HEK293 (cell line): ENCODE measurements around the gene TIAM2.

Experiments
- HOXA7 ChIP-seq: sonication (generic); formaldehyde crosslinking; IDR thresholded peaks from 2 replicates; pipeline ENCODE4 v1.8.1; 2022; ENCODE audit warnings: missing genetic modification reagents, borderline replicate concordance
- REPIN1 ChIP-seq: fragments of 450-650 bp; formaldehyde crosslinking; IDR thresholded peaks from 2 replicates; pipeline ENCODE4 v1.5.1; 2017; ENCODE audit warnings: missing biosample characterization, missing genetic modification characterization, low read depth
- ZNF155 ChIP-seq: fragments of 450-650 bp; formaldehyde crosslinking; IDR thresholded peaks from 2 replicates; pipeline ENCODE4 v1.5.1; 2016; ENCODE audit warnings: missing biosample characterization, missing genetic modification characterization
- TF ChIP-seq, protein P1 (sequence below): fragments of 450-650 bp; formaldehyde crosslinking; IDR thresholded peaks from 2 replicates; pipeline ENCODE4 v1.5.1; 2016; ENCODE audit warnings: missing biosample characterization, missing genetic modification characterization, borderline replicate concordance
- TF ChIP-seq, protein P2 (sequence below): fragments of 450-650 bp; formaldehyde crosslinking; IDR thresholded peaks from 2 replicates; pipeline ENCODE4 v1.5.1; 2017; ENCODE audit warnings: missing biosample characterization, missing genetic modification characterization
- TF ChIP-seq, protein P3 (sequence below): fragments of 450-650 bp; formaldehyde crosslinking; IDR thresholded peaks from 2 replicates; pipeline ENCODE4 v1.5.1; 2016; ENCODE audit warnings: missing biosample characterization, missing genetic modification characterization
- TF ChIP-seq, protein P4 (sequence below): fragments of 450-650 bp; formaldehyde crosslinking; IDR thresholded peaks from 2 replicates; pipeline ENCODE4 v1.5.1; 2016; ENCODE audit warnings: missing biosample characterization, missing genetic modification characterization
- TF ChIP-seq, protein P5 (sequence below): fragments of 450-650 bp; formaldehyde crosslinking; IDR thresholded peaks from 2 replicates; pipeline ENCODE4 v1.5.1; 2016; ENCODE audit warnings: missing biosample characterization, missing genetic modification characterization
- TF ChIP-seq, protein P6 (sequence below): fragments of 450-650 bp; formaldehyde crosslinking; IDR thresholded peaks from 2 replicates; pipeline ENCODE4 v1.5.1; 2017; ENCODE audit warnings: missing biosample characterization, missing genetic modification characterization

DNA sequence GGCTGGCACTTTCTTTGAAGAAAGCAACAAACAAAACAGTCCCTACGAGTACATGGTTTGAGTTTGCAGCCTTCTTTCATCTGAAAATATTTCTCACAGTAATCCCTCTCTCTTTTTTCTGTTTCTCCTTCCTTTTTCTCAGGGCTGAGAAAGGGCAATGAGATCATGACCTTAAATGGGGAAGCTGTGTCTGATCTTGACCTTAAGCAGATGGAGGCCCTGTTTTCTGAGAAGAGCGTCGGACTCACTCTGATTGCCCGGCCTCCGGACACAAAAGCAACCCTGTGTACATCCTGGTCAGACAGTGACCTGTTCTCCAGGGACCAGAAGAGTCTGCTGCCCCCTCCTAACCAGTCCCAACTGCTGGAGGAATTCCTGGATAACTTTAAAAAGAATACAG lies 188.0 kb downstream of the TIAM2 start:
- no peak for TF ChIP-seq REPIN1 (tag by site-specific recombination)
- TF ChIP-seq, protein P1, sequence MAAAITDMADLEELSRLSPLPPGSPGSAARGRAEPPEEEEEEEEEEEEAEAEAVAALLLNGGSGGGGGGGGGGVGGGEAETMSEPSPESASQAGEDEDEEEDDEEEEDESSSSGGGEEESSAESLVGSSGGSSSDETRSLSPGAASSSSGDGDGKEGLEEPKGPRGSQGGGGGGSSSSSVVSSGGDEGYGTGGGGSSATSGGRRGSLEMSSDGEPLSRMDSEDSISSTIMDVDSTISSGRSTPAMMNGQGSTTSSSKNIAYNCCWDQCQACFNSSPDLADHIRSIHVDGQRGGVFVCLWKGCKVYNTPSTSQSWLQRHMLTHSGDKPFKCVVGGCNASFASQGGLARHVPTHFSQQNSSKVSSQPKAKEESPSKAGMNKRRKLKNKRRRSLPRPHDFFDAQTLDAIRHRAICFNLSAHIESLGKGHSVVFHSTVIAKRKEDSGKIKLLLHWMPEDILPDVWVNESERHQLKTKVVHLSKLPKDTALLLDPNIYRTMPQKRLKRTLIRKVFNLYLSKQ (tag by site-specific recombination) = no peak
- TF ChIP-seq, protein P2, sequence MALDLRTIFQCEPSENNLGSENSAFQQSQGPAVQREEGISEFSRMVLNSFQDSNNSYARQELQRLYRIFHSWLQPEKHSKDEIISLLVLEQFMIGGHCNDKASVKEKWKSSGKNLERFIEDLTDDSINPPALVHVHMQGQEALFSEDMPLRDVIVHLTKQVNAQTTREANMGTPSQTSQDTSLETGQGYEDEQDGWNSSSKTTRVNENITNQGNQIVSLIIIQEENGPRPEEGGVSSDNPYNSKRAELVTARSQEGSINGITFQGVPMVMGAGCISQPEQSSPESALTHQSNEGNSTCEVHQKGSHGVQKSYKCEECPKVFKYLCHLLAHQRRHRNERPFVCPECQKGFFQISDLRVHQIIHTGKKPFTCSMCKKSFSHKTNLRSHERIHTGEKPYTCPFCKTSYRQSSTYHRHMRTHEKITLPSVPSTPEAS (tag by site-specific recombination) = no peak
- TF ChIP-seq, protein P3, sequence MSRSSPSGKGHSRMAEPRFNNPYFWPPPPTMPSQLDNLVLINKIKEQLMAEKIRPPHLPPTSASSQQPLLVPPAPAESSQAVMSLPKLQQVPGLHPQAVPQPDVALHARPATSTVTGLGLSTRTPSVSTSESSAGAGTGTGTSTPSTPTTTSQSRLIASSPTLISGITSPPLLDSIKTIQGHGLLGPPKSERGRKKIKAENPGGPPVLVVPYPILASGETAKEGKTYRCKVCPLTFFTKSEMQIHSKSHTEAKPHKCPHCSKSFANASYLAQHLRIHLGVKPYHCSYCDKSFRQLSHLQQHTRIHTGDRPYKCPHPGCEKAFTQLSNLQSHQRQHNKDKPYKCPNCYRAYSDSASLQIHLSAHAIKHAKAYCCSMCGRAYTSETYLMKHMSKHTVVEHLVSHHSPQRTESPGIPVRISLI = no peak
- TF ChIP-seq, protein P4, sequence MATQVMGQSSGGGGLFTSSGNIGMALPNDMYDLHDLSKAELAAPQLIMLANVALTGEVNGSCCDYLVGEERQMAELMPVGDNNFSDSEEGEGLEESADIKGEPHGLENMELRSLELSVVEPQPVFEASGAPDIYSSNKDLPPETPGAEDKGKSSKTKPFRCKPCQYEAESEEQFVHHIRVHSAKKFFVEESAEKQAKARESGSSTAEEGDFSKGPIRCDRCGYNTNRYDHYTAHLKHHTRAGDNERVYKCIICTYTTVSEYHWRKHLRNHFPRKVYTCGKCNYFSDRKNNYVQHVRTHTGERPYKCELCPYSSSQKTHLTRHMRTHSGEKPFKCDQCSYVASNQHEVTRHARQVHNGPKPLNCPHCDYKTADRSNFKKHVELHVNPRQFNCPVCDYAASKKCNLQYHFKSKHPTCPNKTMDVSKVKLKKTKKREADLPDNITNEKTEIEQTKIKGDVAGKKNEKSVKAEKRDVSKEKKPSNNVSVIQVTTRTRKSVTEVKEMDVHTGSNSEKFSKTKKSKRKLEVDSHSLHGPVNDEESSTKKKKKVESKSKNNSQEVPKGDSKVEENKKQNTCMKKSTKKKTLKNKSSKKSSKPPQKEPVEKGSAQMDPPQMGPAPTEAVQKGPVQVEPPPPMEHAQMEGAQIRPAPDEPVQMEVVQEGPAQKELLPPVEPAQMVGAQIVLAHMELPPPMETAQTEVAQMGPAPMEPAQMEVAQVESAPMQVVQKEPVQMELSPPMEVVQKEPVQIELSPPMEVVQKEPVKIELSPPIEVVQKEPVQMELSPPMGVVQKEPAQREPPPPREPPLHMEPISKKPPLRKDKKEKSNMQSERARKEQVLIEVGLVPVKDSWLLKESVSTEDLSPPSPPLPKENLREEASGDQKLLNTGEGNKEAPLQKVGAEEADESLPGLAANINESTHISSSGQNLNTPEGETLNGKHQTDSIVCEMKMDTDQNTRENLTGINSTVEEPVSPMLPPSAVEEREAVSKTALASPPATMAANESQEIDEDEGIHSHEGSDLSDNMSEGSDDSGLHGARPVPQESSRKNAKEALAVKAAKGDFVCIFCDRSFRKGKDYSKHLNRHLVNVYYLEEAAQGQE (tag by site-specific recombination) = no peak
- TF ChIP-seq, protein P5, sequence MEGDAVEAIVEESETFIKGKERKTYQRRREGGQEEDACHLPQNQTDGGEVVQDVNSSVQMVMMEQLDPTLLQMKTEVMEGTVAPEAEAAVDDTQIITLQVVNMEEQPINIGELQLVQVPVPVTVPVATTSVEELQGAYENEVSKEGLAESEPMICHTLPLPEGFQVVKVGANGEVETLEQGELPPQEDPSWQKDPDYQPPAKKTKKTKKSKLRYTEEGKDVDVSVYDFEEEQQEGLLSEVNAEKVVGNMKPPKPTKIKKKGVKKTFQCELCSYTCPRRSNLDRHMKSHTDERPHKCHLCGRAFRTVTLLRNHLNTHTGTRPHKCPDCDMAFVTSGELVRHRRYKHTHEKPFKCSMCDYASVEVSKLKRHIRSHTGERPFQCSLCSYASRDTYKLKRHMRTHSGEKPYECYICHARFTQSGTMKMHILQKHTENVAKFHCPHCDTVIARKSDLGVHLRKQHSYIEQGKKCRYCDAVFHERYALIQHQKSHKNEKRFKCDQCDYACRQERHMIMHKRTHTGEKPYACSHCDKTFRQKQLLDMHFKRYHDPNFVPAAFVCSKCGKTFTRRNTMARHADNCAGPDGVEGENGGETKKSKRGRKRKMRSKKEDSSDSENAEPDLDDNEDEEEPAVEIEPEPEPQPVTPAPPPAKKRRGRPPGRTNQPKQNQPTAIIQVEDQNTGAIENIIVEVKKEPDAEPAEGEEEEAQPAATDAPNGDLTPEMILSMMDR (tag by site-specific recombination) = no peak
- TF ChIP-seq, protein P6, sequence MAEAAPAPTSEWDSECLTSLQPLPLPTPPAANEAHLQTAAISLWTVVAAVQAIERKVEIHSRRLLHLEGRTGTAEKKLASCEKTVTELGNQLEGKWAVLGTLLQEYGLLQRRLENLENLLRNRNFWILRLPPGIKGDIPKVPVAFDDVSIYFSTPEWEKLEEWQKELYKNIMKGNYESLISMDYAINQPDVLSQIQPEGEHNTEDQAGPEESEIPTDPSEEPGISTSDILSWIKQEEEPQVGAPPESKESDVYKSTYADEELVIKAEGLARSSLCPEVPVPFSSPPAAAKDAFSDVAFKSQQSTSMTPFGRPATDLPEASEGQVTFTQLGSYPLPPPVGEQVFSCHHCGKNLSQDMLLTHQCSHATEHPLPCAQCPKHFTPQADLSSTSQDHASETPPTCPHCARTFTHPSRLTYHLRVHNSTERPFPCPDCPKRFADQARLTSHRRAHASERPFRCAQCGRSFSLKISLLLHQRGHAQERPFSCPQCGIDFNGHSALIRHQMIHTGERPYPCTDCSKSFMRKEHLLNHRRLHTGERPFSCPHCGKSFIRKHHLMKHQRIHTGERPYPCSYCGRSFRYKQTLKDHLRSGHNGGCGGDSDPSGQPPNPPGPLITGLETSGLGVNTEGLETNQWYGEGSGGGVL (tag by site-specific recombination) = no peak
- no peak for TF ChIP-seq HOXA7 (CRISPR knock-in tag)
- no peak for TF ChIP-seq ZNF155 (tag by site-specific recombination)
